ENCODE data around the gene TAF9.
A peak's percentile ranks its signal among the peaks of the same experiment; 100 is the strongest.
"Not testable (repeated sequence)": the region's sequence is repeated elsewhere in the genome, so short reads cannot be mapped to it uniquely, and the experiment has no call there.

Gene TAF9

DNA sequence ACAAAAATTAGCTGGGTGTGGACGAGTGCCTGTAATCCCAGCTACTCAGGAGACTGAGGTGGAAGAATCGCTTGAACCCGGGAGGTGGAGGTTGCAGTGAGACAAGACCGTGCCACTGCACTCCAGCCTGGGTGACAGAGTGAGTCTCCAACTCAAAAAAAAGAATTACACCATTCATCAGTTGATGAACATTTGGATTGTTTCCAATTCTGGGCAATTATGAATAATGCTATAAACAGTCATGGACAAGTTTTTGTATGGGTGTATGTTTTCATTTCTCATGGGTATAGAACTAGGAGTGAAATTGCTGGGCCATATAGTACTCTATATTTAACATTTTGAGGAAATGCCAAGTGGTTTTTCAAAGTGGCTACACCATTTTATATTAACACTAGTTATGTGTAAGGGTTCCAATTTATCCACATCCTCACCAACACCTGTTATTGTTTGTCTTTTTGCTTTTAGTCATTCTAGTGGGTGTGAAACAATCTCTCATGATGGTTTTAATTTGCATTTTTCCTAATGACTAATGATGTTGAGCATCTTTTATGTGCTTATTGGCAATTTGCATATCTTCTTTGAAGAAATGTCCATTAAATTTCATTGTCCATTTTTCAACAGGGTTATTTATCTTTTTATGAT, 27.7 kb downstream of the TAF9 start:
- 0 out of 2 replicates have a peak, but pooled peaks cover 3% of the 10 kb centered on the region for H3K9me3 ChIP-seq
- no peak overlapping the region for H3K27ac ChIP-seq
- H3K9ac ChIP-seq: no peak overlapping the region
- no peaks in the 10 kb centered on the region for H4K20me1 ChIP-seq
- no peak overlapping the region for H3K4me3 ChIP-seq
- no peaks in the 10 kb centered on the region for H3K27me3 ChIP-seq
- no peak overlapping the region for H3K4me2 ChIP-seq
- H3K36me3 ChIP-seq: no peaks in the 10 kb centered on the region
- H3K4me1 ChIP-seq: no peaks in the 10 kb centered on the region
- no peak for TF ChIP-seq Cebpa-rat (IDR thresholded peaks at IDR 0.05)

GRCh38 chr5:69335341-69335935, 33.9 kb downstream of the TAF9 start:
- Histone ChIP-seq H3K27ac (no peak overlapping the region), H3K27me3 (peaks cover 5% of the 10 kb centered on the region; the same call in 1 of the 2 replicates), H3K36me3 (no peaks in the 10 kb centered on the region), H3K9ac (no peak overlapping the region), H3K4me2 (no peak overlapping the region), H4K20me1 (no peaks in the 10 kb centered on the region), H3K4me1 (peaks cover 21% of the 10 kb centered on the region), H3K9me3 (no peaks in the 10 kb centered on the region), H3K4me3 (no peak overlapping the region)
- TF ChIP-seq Cebpa-rat (IDR thresholded peaks at IDR 0.05): no peak

DNA sequence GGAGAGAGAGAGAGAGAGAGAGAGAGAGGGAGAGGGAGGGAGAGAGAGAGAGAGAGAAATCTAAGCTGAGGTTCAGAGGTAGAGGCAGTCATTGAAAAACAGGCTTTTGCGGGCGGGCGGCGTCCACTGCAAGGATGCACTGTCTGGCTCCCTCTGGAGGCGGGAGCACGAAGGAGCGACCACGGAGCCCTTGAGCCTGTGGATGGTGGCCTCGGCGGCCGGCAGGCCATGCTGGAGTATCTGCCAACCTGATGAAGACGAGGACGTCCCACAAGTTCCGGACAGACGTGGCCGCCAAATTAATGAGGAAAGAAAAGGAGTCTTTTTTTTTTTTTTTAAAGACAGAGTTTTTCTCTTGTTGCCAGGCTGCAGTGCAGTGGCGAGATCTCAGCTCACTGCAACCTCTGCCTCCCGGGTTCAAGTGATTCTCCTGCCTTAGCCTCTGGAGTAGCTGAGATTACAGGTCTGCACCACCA, 34.5 kb downstream of the TAF9 start:
- H3K4me3 ChIP-seq: no peak overlapping the region
- H3K36me3 ChIP-seq: no peaks in the 10 kb centered on the region
- H3K9ac ChIP-seq: no peak overlapping the region
- H3K4me2 ChIP-seq: no peak overlapping the region
- H3K4me1 ChIP-seq: peaks cover 21% of the 10 kb centered on the region
- no peak for TF ChIP-seq Cebpa-rat (IDR thresholded peaks at IDR 0.05)
- H4K20me1 ChIP-seq: no peaks in the 10 kb centered on the region
- H3K9me3 ChIP-seq: no peaks in the 10 kb centered on the region
- H3K27me3 ChIP-seq: peaks cover 5% of the 10 kb centered on the region; the same call in 1 of the 2 replicates
- H3K27ac ChIP-seq: no peak overlapping the region

- H3K36me3 ChIP-seq, H3K9ac ChIP-seq, H3K4me3 ChIP-seq, H3K27ac ChIP-seq, H3K9me3 ChIP-seq, H3K27me3 ChIP-seq, H3K4me2 ChIP-seq, H4K20me1 ChIP-seq: not testable (repeated sequence)
- peaks cover 21% of the 10 kb centered on the region for H3K4me1 ChIP-seq
Observed at GRCh38 chr5:69333668-69334315, 35.5 kb downstream of the TAF9 start.

GRCh38 chr5:69331528-69332445, 37.5 kb downstream of the TAF9 start:
- Histone ChIP-seq H3K9ac (peak overlapping the region; percentile 72), H3K27ac (peak overlapping the region; percentile 70; the same call in 1 of the 2 replicates), H3K4me1 (peaks cover 21% of the 10 kb centered on the region), H3K4me2 (peak overlapping the region; percentile 84), H3K27me3 (peaks cover 5% of the 10 kb centered on the region; the same call in 1 of the 2 replicates), H3K9me3 (no peaks in the 10 kb centered on the region), H3K4me3 (peak overlapping the region; percentile 76), H4K20me1 (no peaks in the 10 kb centered on the region), H3K36me3 (no peaks in the 10 kb centered on the region)
- TF ChIP-seq Cebpa-rat (IDR thresholded peaks at IDR 0.05): no peak

DNA sequence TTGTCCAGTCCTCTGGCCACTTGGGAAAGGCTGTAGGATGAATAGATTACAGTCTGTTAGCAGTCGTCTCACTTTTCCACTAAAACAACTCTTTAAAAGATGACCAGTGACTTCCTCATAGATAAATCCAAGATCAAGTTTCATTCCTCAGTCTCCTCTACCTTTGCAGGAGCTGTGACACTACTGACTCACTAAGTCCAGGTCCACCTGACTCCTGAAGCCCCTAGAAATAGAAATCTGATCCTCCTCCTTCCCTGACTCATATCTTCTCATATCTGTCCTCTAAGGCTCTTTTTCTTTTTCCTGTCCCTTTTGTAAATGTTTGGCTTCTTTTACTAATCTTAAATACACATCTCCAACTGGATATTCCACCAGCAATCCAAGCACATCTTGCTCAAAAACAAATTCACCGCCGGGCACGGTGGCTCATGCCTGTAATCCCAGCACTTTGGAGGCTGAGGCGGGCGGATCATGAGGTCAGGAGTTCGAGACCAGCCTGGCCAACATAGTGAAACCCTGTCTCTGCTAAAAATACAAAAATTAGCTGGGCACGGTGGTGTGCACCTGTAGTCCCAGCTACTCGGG, 39.3 kb downstream of the TAF9 start:
- Histone ChIP-seq H3K4me3 (no peak overlapping the region), H4K20me1 (no peaks in the 10 kb centered on the region), H3K4me1 (peaks cover 21% of the 10 kb centered on the region), H3K27me3 (peaks cover 5% of the 10 kb centered on the region; the same call in 1 of the 2 replicates), H3K4me2 (no peak overlapping the region), H3K9me3 (no peaks in the 10 kb centered on the region), H3K36me3 (no peaks in the 10 kb centered on the region), H3K27ac (no peak overlapping the region), H3K9ac (no peak overlapping the region)
- no peak for TF ChIP-seq Cebpa-rat (IDR thresholded peaks at IDR 0.05)

- no peak overlapping the region for H3K9ac ChIP-seq
- H3K4me1 ChIP-seq: no peaks in the 10 kb centered on the region
- H3K4me2 ChIP-seq: no peak overlapping the region
- TF ChIP-seq Cebpa-rat (IDR thresholded peaks at IDR 0.05): no peak
- H3K4me3 ChIP-seq: no peak overlapping the region
- H3K36me3 ChIP-seq: peaks cover 5% of the 10 kb centered on the region; the same call in 1 of the 2 replicates
- no peak overlapping the region for H3K27ac ChIP-seq
- no peaks in the 10 kb centered on the region for H4K20me1 ChIP-seq
- H3K9me3 ChIP-seq: no peaks in the 10 kb centered on the region
- H3K27me3 ChIP-seq: no peaks in the 10 kb centered on the region
Observed at GRCh38 chr5:69326365-69326764, 43.0 kb downstream of the TAF9 start.

DNA sequence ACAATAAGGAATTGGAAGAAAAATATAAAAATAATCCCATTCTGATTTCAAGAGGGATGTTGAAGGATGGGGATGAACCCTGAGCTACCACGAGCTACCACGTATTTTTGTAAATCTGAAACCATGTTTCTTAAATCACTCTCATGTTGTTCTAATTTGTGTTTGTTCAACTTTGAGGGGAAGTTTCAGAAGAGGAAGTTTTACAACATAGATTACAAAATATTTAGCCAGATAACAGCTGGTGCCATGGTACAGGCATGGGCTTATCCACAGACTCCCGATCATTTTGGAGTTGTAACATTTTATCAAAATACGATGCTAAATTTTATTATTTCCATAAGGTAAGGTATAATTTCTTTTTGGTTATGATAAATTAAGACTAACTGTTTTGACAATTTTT, 51.9 kb downstream of the TAF9 start:
- H3K27ac ChIP-seq: no peak overlapping the region
- H3K27me3 ChIP-seq: no peaks in the 10 kb centered on the region
- TF ChIP-seq Cebpa-rat (IDR thresholded peaks at IDR 0.05): no peak
- H3K9ac ChIP-seq: no peak overlapping the region
- H3K36me3 ChIP-seq: peaks cover 46% of the 10 kb centered on the region
- no peaks in the 10 kb centered on the region for H3K9me3 ChIP-seq
- no peak overlapping the region for H3K4me2 ChIP-seq
- no peaks in the 10 kb centered on the region for H3K4me1 ChIP-seq
- no peaks in the 10 kb centered on the region for H4K20me1 ChIP-seq
- H3K4me3 ChIP-seq: no peak overlapping the region

- Histone ChIP-seq H3K36me3 (peaks cover 44% of the 10 kb centered on the region), H4K20me1 (no peaks in the 10 kb centered on the region), H3K4me2 (no peak overlapping the region), H3K4me1 (no peaks in the 10 kb centered on the region), H3K9me3 (no peaks in the 10 kb centered on the region), H3K4me3 (no peak overlapping the region), H3K27me3 (no peaks in the 10 kb centered on the region), H3K27ac (no peak overlapping the region), H3K9ac (no peak overlapping the region)
- TF ChIP-seq Cebpa-rat (IDR thresholded peaks at IDR 0.05): no peak
Observed at GRCh38 chr5:69315972-69316371, 53.3 kb downstream of the TAF9 start.

All from BLaER1 (cell line).